SK-N-SH (cell line): Measurements from ENCODE around the gene INS.

Experiments
- CTCF ChIP-seq: fragments of 200-600 bp; sonication (generic); IDR thresholded peaks from 2 replicates; pipeline ENCODE4 v1.6.1; 2017; ENCODE audit warnings: antibody characterized with exemption, mild to moderate bottlenecking, moderate library complexity
- EZH2phosphoT487 ChIP-seq: fragments of 200-600 bp; sonication (generic); IDR thresholded peaks from 2 replicates; pipeline ENCODE4 v1.6.1; 2017; ENCODE audit warnings: low read depth, mixed run types, mild to moderate bottlenecking, antibody characterized with exemption, moderate library complexity, borderline replicate concordance
- FOXM1 ChIP-seq: IDR thresholded peaks from 2 replicates; pipeline ENCODE4 v1.4.0; 2012; ENCODE audit warnings: low read depth, mild to moderate bottlenecking
- SIN3A ChIP-seq: IDR thresholded peaks from 2 replicates; pipeline ENCODE4 v1.6.1; 2012; ENCODE audit warnings: low read depth, mild to moderate bottlenecking, low read length, moderate library complexity, borderline replicate concordance
- SMC3 ChIP-seq: IDR thresholded peaks from 2 replicates; pipeline ENCODE4 v1.6.1; 2012; ENCODE audit warnings: low read depth, low read length, improper control_type of control experiment
- USF2 ChIP-seq: fragments of 150-350 bp; IDR thresholded peaks from 2 replicates; pipeline ENCODE4 v1.6.1; 2017; ENCODE audit warnings: antibody characterized with exemption, low read length, low read depth, borderline replicate concordance

GRCh38 chr11:2200957-2201519 is 40.0 kb upstream of the INS start:
- TF ChIP-seq EZH2phosphoT487 (no peak), CTCF (no peak), SMC3 (no peak), USF2 (no peak), SIN3A (no peak), FOXM1 (no peak)
